B cell (primary cell): ENCODE measurements around the gene PROCR. TPM values are rescaled to one million over a fixed set of nuclear protein-coding genes. Genes with fewer than 3 reads are reported as not detected.

ENCODE experiments used
- ATAC-seq: fragments of 200-7000 bp; cut with Tn5 transposase; one replicate; pipeline ENCODE4 v1.10.0; 2021; ENCODE audit warnings: low read depth, mild to moderate bottlenecking, moderate number of reproducible peaks, moderate library complexity
- CTCF ChIA-PET: fragments of 350-600 bp; sonication (Branson Sonifier 250); formaldehyde crosslinking; loops from one replicate; lab custom pipeline; 2021; ENCODE audit warnings: antibody characterized with exemption, inconsistent platforms; lab: Charles Lee
- POLR2A ChIA-PET: fragments of 350-600 bp; sonication (Branson Sonifier 250); formaldehyde crosslinking; loops from one replicate; lab custom pipeline; 2021; ENCODE audit warnings: antibody characterized with exemption; lab: Charles Lee
- DNase-seq: peaks from one replicate; pipeline ENCODE4 v3.0.0; 2013
- H2AFZ ChIP-seq: 2 replicates; pipeline ENCODE4 v1.6.1; 2012; ENCODE audit warnings: mild to moderate bottlenecking, low read depth, low read length; ENCODE audit not compliant: insufficient read depth, poor library complexity, severe bottlenecking
- H3K27ac ChIP-seq, 2 donors: 1 replicate in 1 of 2; 2 replicates in 1 of 2; pipeline ENCODE4 v1.5.1; 2012 to 2013; ENCODE audit warnings: low read length in 2 of 2, mild to moderate bottlenecking in 2 of 2, moderate library complexity in 1 of 2
- H3K27me3 ChIP-seq, 4 experiments: fragments of 200-600 bp in 1 of 4; sonication (generic) in 1 of 4; replicated peaks in 1 of 4; 1 replicate in 2 of 4; 2 replicates in 2 of 4; pipeline versions ENCODE4 v1.6.1 to v1.7.0; 2013 to 2016; ENCODE audit warnings: low read length in 3 of 4, mild to moderate bottlenecking in 2 of 4, mixed read lengths in 1 of 4, moderate library complexity in 1 of 4; ENCODE audit not compliant: insufficient read depth in 4 of 4, control insufficient read depth in 3 of 4; ENCODE audit errors: control extremely low read depth in 1 of 4
- H3K36me3 ChIP-seq, 2 experiments: replicated peaks in 1 of 2; 1 replicate in 1 of 2; 2 replicates in 1 of 2; pipeline versions ENCODE4 v1.6.1 to v1.7.1; 2013; ENCODE audit warnings: low read length in 1 of 2; ENCODE audit not compliant: insufficient read depth in 2 of 2, control insufficient read depth in 1 of 2; ENCODE audit errors: control extremely low read depth in 1 of 2, extremely low read depth in 1 of 2
- H3K4me1 ChIP-seq, 2 donors: fragments of 200-600 bp in 1 of 2; sonication (generic) in 1 of 2; 1 replicate in 1 of 2; 2 replicates in 1 of 2; pipeline versions ENCODE4 v1.5.1 to v1.6.1; 2013 to 2017; ENCODE audit warnings: low read length in 2 of 2; ENCODE audit not compliant: control insufficient read depth in 2 of 2, insufficient read depth in 2 of 2
- H3K4me2 ChIP-seq: replicated peaks from 2 replicates; pipeline ENCODE3; 2012; ENCODE audit warnings: mild to moderate bottlenecking, low read depth, low read length; ENCODE audit not compliant: poor library complexity, severe bottlenecking
- H3K4me3 ChIP-seq, 5 experiments: fragments of 200-600 bp in 1 of 5; sonication (generic) in 1 of 5; 1 replicate in 3 of 5; 2 replicates in 2 of 5; pipeline versions ENCODE4 v1.5.1 to v1.7.0; 2011 to 2016; ENCODE audit warnings: low read length in 4 of 5, mild to moderate bottlenecking in 4 of 5, low read depth in 2 of 5, control low read depth in 1 of 5, moderate library complexity in 1 of 5; ENCODE audit not compliant: insufficient read depth in 1 of 5; ENCODE audit errors: control extremely low read depth in 1 of 5, extremely low read depth in 1 of 5
- H3K79me2 ChIP-seq: fragments of 200-600 bp; sonication (generic); one replicate; pipeline ENCODE4 v1.6.0; 2016; ENCODE audit warnings: low read length; ENCODE audit not compliant: control insufficient read depth, insufficient read depth
- H3K9ac ChIP-seq: fragments of 200-600 bp; sonication (generic); 2 replicates; pipeline ENCODE4 v1.6.1; 2017; ENCODE audit warnings: mild to moderate bottlenecking, low read length, moderate library complexity
- H3K9me3 ChIP-seq, 3 donors: one replicate each; pipeline versions ENCODE4 v1.6.1 to v1.7.1; 2013; ENCODE audit warnings: low read length in 2 of 3; ENCODE audit not compliant: control insufficient read depth in 2 of 3, insufficient read depth in 1 of 3; ENCODE audit errors: control extremely low read depth in 1 of 3
- H4K20me1 ChIP-seq: 2 replicates; pipeline ENCODE4 v1.6.0; 2012; ENCODE audit warnings: mild to moderate bottlenecking, low read length; ENCODE audit not compliant: insufficient read depth, control insufficient read depth, poor library complexity, severe bottlenecking
- H3K27ac Mint-ChIP-seq: one replicate; pipeline ENCODE4 v1.8.0; 2021; ENCODE audit warnings: mixed read lengths
- H3K27me3 Mint-ChIP-seq: one replicate; pipeline ENCODE4 v1.8.0; 2021; ENCODE audit warnings: mixed read lengths
- H3K4me1 Mint-ChIP-seq: one replicate; pipeline ENCODE4 v1.8.0; 2021; ENCODE audit warnings: mixed read lengths
- H3K4me3 Mint-ChIP-seq: one replicate; pipeline ENCODE4 v1.8.0; 2021; ENCODE audit warnings: mixed read lengths
- H3K9me3 Mint-ChIP-seq: one replicate; pipeline ENCODE4 v1.8.0; 2022; ENCODE audit warnings: mixed read lengths; ENCODE audit not compliant: insufficient read depth
- CTCF ChIP-seq: fragments of 200-600 bp; IDR thresholded peaks from one replicate; pipeline ENCODE4 v1.8.0; 2022; ENCODE audit warnings: antibody characterized with exemption, mild to moderate bottlenecking
- EZH2 ChIP-seq: IDR thresholded peaks from 2 replicates; pipeline ENCODE4 v1.6.1; 2012; ENCODE audit warnings: borderline replicate concordance, low read depth, mild to moderate bottlenecking, moderate library complexity, low read length; ENCODE audit not compliant: insufficient read depth, poor library complexity, severe bottlenecking
- WGBS: methylation state at CpG from one replicate; pipeline ENCODE4 v1.1.5; 2013; ENCODE audit warnings: missing lambda C conversion rate; ENCODE audit not compliant: insufficient coverage; 5-methylcytosine and 5-hydroxymethylcytosine counted together
- intact Hi-C: fragments of 100-400 bp; cut with micrococcal nuclease; formaldehyde crosslinking; loops from one replicate; pipeline ENCODE4 v1.10.0; 2022
- polyA plus RNA-seq: library from polyadenylated mRNA; depleted of rRNA; stranded (reverse); fragments of >200 nt; gene quantifications from 2 replicates; pipeline ENCODE4 v1.2.3, GENCODE V29; 2012
- total RNA-seq, 2 donors: library from RNA; stranded (reverse); fragments of 120-200 nt in 1 of 2; gene quantifications; 1 replicate in 1 of 2; 2 replicates in 1 of 2; pipeline versions ENCODE4 v1.2.3 to v1.2.4, GENCODE V29; 2013 to 2022

Gene PROCR
- total and polyA plus RNA-seq, 2 donors (not counting 1 experiment from before 2014, with no cell fraction given): 0.30 to 0.57 TPM

- CTCF ChIA-PET: no interaction called here
- POLR2A ChIA-PET: no interaction called here
- no peaks in the 10 kb centered on the region for H3K27me3 ChIP-seq
- peaks cover 14 to 16% of the 10 kb centered on the region in 2 donors for H3K4me1 ChIP-seq
- Mint-ChIP-seq H3K9me3 (no peaks in the 10 kb centered on the region), H3K4me3 (no peak overlapping the region), H3K27ac (no peak overlapping the region), H3K27me3 (no peaks in the 10 kb centered on the region), H3K4me1 (peaks cover 21% of the 10 kb centered on the region)
- H3K79me2 ChIP-seq: peaks cover 9% of the 10 kb centered on the region
- no peaks in the 10 kb centered on the region for H3K36me3 ChIP-seq
- intact Hi-C loops: no loop called here
- no peaks in the 10 kb centered on the region for H4K20me1 ChIP-seq
- ATAC-seq (no peak), DNase-seq (no peak)
- H3K9ac ChIP-seq: no peak overlapping the region
- H3K4me3 ChIP-seq: no peak overlapping the region
- H3K27ac ChIP-seq: no peak overlapping the region
- WGBS: 100% methylated on average over 1 of the region's 6 CpGs
- no peak overlapping the region for H2AFZ ChIP-seq
- no peak overlapping the region for H3K4me2 ChIP-seq
- no peak for TF ChIP-seq CTCF
- H3K9me3 ChIP-seq: no peaks in the 10 kb centered on the region
Measured at GRCh38 chr20:35150846-35151579, 20.9 kb upstream of the PROCR start.

- no peak for DNase-seq
- Histone ChIP-seq H3K9ac (no peak overlapping the region), H3K4me2 (no peak overlapping the region), H3K36me3 (no peaks in the 10 kb centered on the region), H3K27me3 (no peaks in the 10 kb centered on the region), H2AFZ (no peak overlapping the region), H3K4me3 (no peak overlapping the region), H4K20me1 (no peaks in the 10 kb centered on the region), H3K4me1 (peaks cover 7 to 9% of the 10 kb centered on the region in 2 donors), H3K27ac (no peak overlapping the region), H3K9me3 (no peaks in the 10 kb centered on the region), H3K79me2 (peaks cover 5% of the 10 kb centered on the region)
- no peak for ATAC-seq
- Mint-ChIP-seq H3K27me3 (no peaks in the 10 kb centered on the region), H3K9me3 (no peaks in the 10 kb centered on the region), H3K4me1 (peaks cover 16% of the 10 kb centered on the region), H3K4me3 (no peak overlapping the region), H3K27ac (no peak overlapping the region)
- TF ChIP-seq CTCF: no peak
- no peak for TF ChIP-seq EZH2
- ChIA-PET CTCF (interaction anchor here (1.0 kb wide), 1 partner anchor 57 kb away, joined by 3 read pairs; no protein-coding TSS in a partner anchor), POLR2A (no interaction called here)
- intact Hi-C loops: no loop called here
- WGBS: 60% methylated on average over 1 of the region's 4 CpGs
Measured at GRCh38 chr20:35151736-35152135, 20.1 kb upstream of the PROCR start.
